GM21367 (cell line): ENCODE measurements around the gene HMGB3.
A peak's percentile ranks its signal among the peaks of the same experiment; 100 is the strongest.
"Not testable (repeated sequence)": the region's sequence is repeated elsewhere in the genome, so short reads cannot be mapped to it uniquely, and the experiment has no call there.

Experiments used
- ATAC-seq: cut with Tn5 transposase; IDR thresholded peaks from one replicate; pipeline ENCODE4 v1.9.1; 2021; ENCODE audit not compliant: unreplicated experiment

Gene HMGB3

GRCh38 chrX:150977411-150978162 is 5.5 kb upstream of the HMGB3 start:
- no peak for ATAC-seq

- no peak for ATAC-seq
These were observed 2.9 kb upstream of the HMGB3 start for GRCh38 chrX:150980186-150980585.

- no peak for ATAC-seq
These were observed 2.4 kb upstream of the HMGB3 start for GRCh38 chrX:150980711-150981110.

GRCh38 chrX:150982235-150982787 is 824 bp upstream of the HMGB3 start:
- ATAC-seq: no peak

- peak; percentile 12 for ATAC-seq
These were observed 510 bp downstream of the HMGB3 start for GRCh38 chrX:150983521-150984168.

- ATAC-seq: no peak
These were observed 1.2 kb downstream of the HMGB3 start for GRCh38 chrX:150984169-150984824.

- ATAC-seq: not testable (repeated sequence)
These were observed 4.6 kb downstream of the HMGB3 start for GRCh38 chrX:150987687-150988086.

- ATAC-seq: no peak
These were observed 6.3 kb downstream of the HMGB3 start for GRCh38 chrX:150989420-150989819.

- no peak for ATAC-seq
These were observed 7.8 kb downstream of the HMGB3 start for GRCh38 chrX:150990910-150991309.

GRCh38 chrX:151000861-151001331 is 17.8 kb downstream of the HMGB3 start:
- no peak for ATAC-seq

GRCh38 chrX:151004085-151004484 is 20.9 kb downstream of the HMGB3 start:
- ATAC-seq: no peak

- ATAC-seq: no peak
These were observed 23.4 kb downstream of the HMGB3 start for GRCh38 chrX:151006410-151007109.

GRCh38 chrX:151009582-151009981 is 26.4 kb downstream of the HMGB3 start:
- ATAC-seq: no peak

GRCh38 chrX:151013164-151013743 is 30.1 kb downstream of the HMGB3 start:
- no peak for ATAC-seq

- no peak for ATAC-seq
These were observed 32.5 kb downstream of the HMGB3 start for GRCh38 chrX:151015684-151016083.

GRCh38 chrX:151019856-151020255 is 36.7 kb downstream of the HMGB3 start:
- no peak for ATAC-seq

GRCh38 chrX:151030845-151031244 is 47.7 kb downstream of the HMGB3 start:
- no peak for ATAC-seq

- no peak for ATAC-seq
These were observed 48.3 kb downstream of the HMGB3 start for GRCh38 chrX:151031391-151031975.

GRCh38 chrX:151039351-151039750 is 56.2 kb downstream of the HMGB3 start:
- ATAC-seq: no peak
